ENCODE results near the gene EXOC4. TPM values are rescaled to one million over a fixed set of nuclear protein-coding genes. Genes with fewer than 3 reads are reported as not detected.

EXOC4 gene
- total RNA-seq, 2 experiments from 2014 or later: 58.0 to 59.9 TPM

GRCh38 chr7:134016942-134017303 lies 764.0 kb downstream of the EXOC4 start:
- DNase-seq (no peak), ATAC-seq (ENCODE audit: poor library complexity) (no peak)
- intact Hi-C loops (cut with DNase I, micrococcal nuclease): loop anchor here in 1 of 2 experiments (10.0 kb wide), 1 partner anchor 1702 kb away; no protein-coding TSS in a partner anchor
- TF ChIP-seq CTCF (IDR thresholded peaks at IDR 0.05): peak; percentile 35
- H3K27ac ChIP-seq (ENCODE audit: low read depth in 1 of 2, low read length in 2 of 2): no peak overlapping the region
- POLR2A ChIA-PET: no interaction called here
- no peaks in the 10 kb centered on the region for H3K9me3 ChIP-seq (ENCODE audit: control insufficient read depth in 1 of 2, insufficient read depth in 1 of 2, low read length in 2 of 2)
- peaks cover 8% of the 10 kb centered on the region for H3K36me3 Mint-ChIP-seq (ENCODE audit: low read depth)
- H3K4me1 Mint-ChIP-seq (ENCODE audit: low read depth): no peaks in the 10 kb centered on the region
- H3K9me3 Mint-ChIP-seq: no peaks in the 10 kb centered on the region
- H3K4me3 ChIP-seq (ENCODE audit: low read length): no peak overlapping the region
- no peak overlapping the region for H3K4me3 Mint-ChIP-seq
- CTCF ChIA-PET: no interaction called here
- H3K27me3 ChIP-seq (ENCODE audit: control insufficient read depth in 1 of 2, insufficient read depth in 2 of 2, low read length in 2 of 2): no peaks in the 10 kb centered on the region
- H3K36me3 ChIP-seq (ENCODE audit: insufficient read depth, low read length): no peaks in the 10 kb centered on the region
- H3K27ac Mint-ChIP-seq: no peak overlapping the region
- no peaks in the 10 kb centered on the region for H3K27me3 Mint-ChIP-seq
- H3K4me1 ChIP-seq (ENCODE audit: insufficient read depth, low read length): no peaks in the 10 kb centered on the region

GRCh38 chr7:134018306-134018705 lies 765.4 kb downstream of the EXOC4 start:
- no peaks in the 10 kb centered on the region for H3K27me3 Mint-ChIP-seq

GRCh38 chr7:134019251-134019650 lies 766.4 kb downstream of the EXOC4 start:
- intact Hi-C loops (cut with DNase I, micrococcal nuclease): loop anchor here in 1 of 2 experiments (10.0 kb wide), 1 partner anchor 1704 kb away; no protein-coding TSS in a partner anchor
- H3K9me3 ChIP-seq (ENCODE audit: control insufficient read depth in 1 of 2, insufficient read depth in 1 of 2, low read length in 2 of 2): no peaks in the 10 kb centered on the region
- no peaks in the 10 kb centered on the region for H3K36me3 ChIP-seq (ENCODE audit: insufficient read depth, low read length)
- no peak for ATAC-seq (ENCODE audit: poor library complexity)
- no peaks in the 10 kb centered on the region for H3K27me3 Mint-ChIP-seq
- no peaks in the 10 kb centered on the region for H3K4me1 ChIP-seq (ENCODE audit: insufficient read depth, low read length)
- H3K27ac ChIP-seq (ENCODE audit: low read depth in 1 of 2, low read length in 2 of 2): no peak overlapping the region
- H3K36me3 Mint-ChIP-seq (ENCODE audit: low read depth): no peaks in the 10 kb centered on the region
- no peak for TF ChIP-seq CTCF (IDR thresholded peaks at IDR 0.05)
- no peak for DNase-seq
- no peaks in the 10 kb centered on the region for H3K4me1 Mint-ChIP-seq (ENCODE audit: low read depth)
- H3K27ac Mint-ChIP-seq: no peak overlapping the region
- H3K27me3 ChIP-seq (ENCODE audit: control insufficient read depth in 1 of 2, insufficient read depth in 2 of 2, low read length in 2 of 2): no peaks in the 10 kb centered on the region
- no peak overlapping the region for H3K4me3 ChIP-seq (ENCODE audit: low read length)
- no peaks in the 10 kb centered on the region for H3K9me3 Mint-ChIP-seq
- CTCF ChIA-PET: no interaction called here
- POLR2A ChIA-PET: no interaction called here
- no peak overlapping the region for H3K4me3 Mint-ChIP-seq

More at GRCh38 chr7:134018306-134018705, 765.4 kb downstream of the EXOC4 start:
- H3K9me3 Mint-ChIP-seq: no peaks in the 10 kb centered on the region
- POLR2A ChIA-PET: no interaction called here
- TF ChIP-seq CTCF (IDR thresholded peaks at IDR 0.05): no peak
- DNase-seq: no peak
- no peak overlapping the region for H3K4me3 Mint-ChIP-seq
- Histone ChIP-seq H3K27ac (ENCODE audit: low read depth in 1 of 2, low read length in 2 of 2) (no peak overlapping the region), H3K4me1 (ENCODE audit: insufficient read depth, low read length) (no peaks in the 10 kb centered on the region), H3K27me3 (ENCODE audit: control insufficient read depth in 1 of 2, insufficient read depth in 2 of 2, low read length in 2 of 2) (no peaks in the 10 kb centered on the region), H3K9me3 (ENCODE audit: control insufficient read depth in 1 of 2, insufficient read depth in 1 of 2, low read length in 2 of 2) (no peaks in the 10 kb centered on the region), H3K36me3 (ENCODE audit: insufficient read depth, low read length) (no peaks in the 10 kb centered on the region), H3K4me3 (ENCODE audit: low read length) (no peak overlapping the region)
- no peaks in the 10 kb centered on the region for H3K36me3 Mint-ChIP-seq (ENCODE audit: low read depth)
- intact Hi-C loops (cut with DNase I, micrococcal nuclease): loop anchor here in 1 of 2 experiments (10.0 kb wide), 1 partner anchor 1704 kb away; no protein-coding TSS in a partner anchor
- CTCF ChIA-PET: no interaction called here
- H3K27ac Mint-ChIP-seq: no peak overlapping the region
- H3K4me1 Mint-ChIP-seq (ENCODE audit: low read depth): no peaks in the 10 kb centered on the region
- ATAC-seq (ENCODE audit: poor library complexity): no peak
